Kidney (tissue), 14 donors: Measurements from ENCODE around the gene ZBTB7A. TPM values are rescaled to one million over a fixed set of nuclear protein-coding genes. Genes with fewer than 3 reads are reported as not detected.
A peak's percentile ranks its signal among the peaks of the same experiment; 100 is the strongest.

Source experiments
- DNase-seq, 5 donors: peaks; one replicate each; pipeline ENCODE4 v3.0.0-alpha.2; 2013 to 2020
- FAIRE-seq: peaks from 2 replicates; lab custom pipeline; 2012; peaks lifted over from hg19 to GRCh38; lab: Jason Lieb, UNC
- H3K27ac ChIP-seq, 2 donors: one replicate each; pipeline ENCODE4 v1.7.0; 2013; ENCODE audit warnings: low read depth in 2 of 2, low read length in 2 of 2, inconsistent platforms in 1 of 2
- H3K27me3 ChIP-seq: one replicate; pipeline ENCODE4 v1.7.1; 2013; ENCODE audit warnings: low read length, inconsistent platforms; ENCODE audit not compliant: control insufficient read depth, insufficient read depth
- H3K36me3 ChIP-seq, 3 donors: one replicate each; pipeline versions ENCODE4 v1.7.0 to v1.7.1; 2013; ENCODE audit warnings: low read length in 3 of 3, control low read depth in 1 of 3, inconsistent platforms in 1 of 3; ENCODE audit not compliant: insufficient read depth in 3 of 3, control insufficient read depth in 2 of 3
- H3K4me1 ChIP-seq, 3 donors: one replicate each; pipeline versions ENCODE4 v1.7.0 to v1.7.1; 2013; ENCODE audit warnings: low read length in 3 of 3, inconsistent platforms in 1 of 3, low read depth in 1 of 3; ENCODE audit not compliant: control insufficient read depth in 2 of 3, insufficient read depth in 2 of 3
- H3K4me3 ChIP-seq, 3 donors: one replicate each; pipeline versions ENCODE4 v1.7.0 to v1.8.1; 2013; ENCODE audit warnings: low read length in 3 of 3, control low read depth in 1 of 3, inconsistent platforms in 1 of 3
- H3K9ac ChIP-seq, 3 donors: one replicate each; pipeline versions ENCODE4 v1.7.0 to v1.7.1; 2013; ENCODE audit warnings: low read length in 3 of 3, control low read depth in 1 of 3, inconsistent platforms in 1 of 3
- H3K9me3 ChIP-seq, 3 donors: one replicate each; pipeline versions ENCODE4 v1.7.0 to v1.7.1; 2013; ENCODE audit warnings: low read length in 3 of 3, control low read depth in 1 of 3, inconsistent platforms in 1 of 3; ENCODE audit not compliant: control insufficient read depth in 2 of 3, insufficient read depth in 1 of 3
- CTCF ChIP-seq: IDR thresholded peaks from 3 replicates; pipeline ENCODE4 v1.5.1; 2012; ENCODE audit warnings: mild to moderate bottlenecking, moderate library complexity, borderline replicate concordance; ENCODE audit not compliant: insufficient read depth; ENCODE audit errors: extremely low read depth
- intact Hi-C: fragments of 100-400 bp; cut with DNase I; formaldehyde crosslinking; loops from one replicate; pipeline ENCODE4 v1.11.1; 2022
- polyA plus RNA-seq: library from polyadenylated mRNA; stranded (reverse); fragments of 350-450 nt; fragmentation: Illumina TruSeq; extraction: RNeasy Lipid Tissue Mini Kit (QIAGEN cat#74804); gene quantifications from one replicate; pipeline ENCODE4 v1.2.3, GENCODE V29; 2014; ENCODE audit warnings: low read depth, low replicate concordance; ENCODE audit not compliant: insufficient read depth
- total RNA-seq: library from RNA; stranded (reverse); fragmentation: NEBNext Ultra II Directional; extraction: Animal tissue kit (Norgen Biotek cat#: 25700); gene quantifications from one replicate; pipeline ENCODE4 v1.2.1, GENCODE V29; 2021
- donor health status: control.
- donor health status: control.
- donor health status: control.
- donor health status: control.
- donor health status: control.
- donor health status: DM: yes; HTN: yes; CAD: no.
- donor health status: Normal renal cell carcinoma (clear cell type).

Gene ZBTB7A
- total and polyA plus RNA-seq, 2 donors from 2014 or later = 8.9 to 53.2 TPM

GRCh38 chr19:4066176-4066606 is 508 bp downstream of the ZBTB7A start:
- FAIRE-seq (no peak), DNase-seq (no peak)
- peak overlapping the region in 1 of 3 donors; percentile 32 for H3K9ac ChIP-seq
- H3K27me3 ChIP-seq = no peaks in the 10 kb centered on the region
- no peaks in the 10 kb centered on the region for H3K9me3 ChIP-seq
- intact Hi-C loops = no loop called here
- H3K36me3 ChIP-seq = no peaks in the 10 kb centered on the region
- no peak for TF ChIP-seq CTCF
- peak overlapping the region; percentile 87 to 93 for H3K27ac ChIP-seq
- H3K4me1 ChIP-seq = peaks cover 0 to 26% (median 22%) of the 10 kb centered on the region in 3 donors
- H3K4me3 ChIP-seq = peak overlapping the region; percentile 26 to 64 (median 34)

GRCh38 chr19:4065430-4066175 is 1.1 kb downstream of the ZBTB7A start:
- Histone ChIP-seq H3K9ac (no peak overlapping the region), H3K27me3 (no peaks in the 10 kb centered on the region), H3K4me1 (peaks cover 0 to 32% (median 26%) of the 10 kb centered on the region in 3 donors), H3K4me3 (no peak overlapping the region), H3K9me3 (no peaks in the 10 kb centered on the region), H3K36me3 (no peaks in the 10 kb centered on the region), H3K27ac (no peak overlapping the region)
- no peak for TF ChIP-seq CTCF
- peak; percentile 97 to 100 (median 98) for DNase-seq
- FAIRE-seq = no peak
- intact Hi-C loops = no loop called here

- FAIRE-seq (no peak), DNase-seq (peak in 3 of 5 donors; percentile 74 to 91 (median 87))
- peak overlapping the region in 2 of 3 donors; percentile 60 to 77 for H3K9ac ChIP-seq
- intact Hi-C loops = no loop called here
- H3K36me3 ChIP-seq = no peaks in the 10 kb centered on the region
- H3K4me3 ChIP-seq = peak overlapping the region in 2 of 3 donors; percentile 64 to 69
- no peaks in the 10 kb centered on the region for H3K27me3 ChIP-seq
- H3K27ac ChIP-seq = peak overlapping the region; percentile 95 to 96
- no peak for TF ChIP-seq CTCF
- peaks cover 0 to 37% (median 27%) of the 10 kb centered on the region in 3 donors for H3K4me1 ChIP-seq
- no peaks in the 10 kb centered on the region for H3K9me3 ChIP-seq
Measured at GRCh38 chr19:4064496-4065260, 2.0 kb downstream of the ZBTB7A start.
